Body of pancreas (tissue), 4 donors: Measurements from ENCODE around the gene HOXB6. TPM values are rescaled to one million over a fixed set of nuclear protein-coding genes. Genes with fewer than 3 reads are reported as not detected.

Experiments
- ATAC-seq: fragments of 150-250 bp; one replicate; pipeline ENCODE4 v1.9.1; 2016
- DNase-seq, 4 donors: peaks; one replicate each; pipeline ENCODE4 v3.0.0-alpha.2; 2019
- H3K27ac ChIP-seq, 4 donors: fragments of 200-600 bp; sonication (generic); 1 replicate in 3 of 4; 2 replicates in 1 of 4; pipeline versions ENCODE4 v1.5.1 to v1.6.1; 2016 to 2019; ENCODE audit warnings: mild to moderate bottlenecking in 1 of 4, mixed read lengths in 1 of 4, moderate library complexity in 1 of 4
- H3K27me3 ChIP-seq, 2 donors: fragments of 200-600 bp; sonication (generic); one replicate each; pipeline ENCODE4 v1.6.0; 2016; ENCODE audit warnings: mild to moderate bottlenecking in 1 of 2
- H3K36me3 ChIP-seq, 2 donors: fragments of 200-600 bp; sonication (generic); replicated peaks in 1 of 2; 2 replicates each; pipeline ENCODE4 v1.5.1; 2016; ENCODE audit warnings: low read depth in 2 of 2; ENCODE audit not compliant: insufficient read depth in 1 of 2
- H3K4me1 ChIP-seq: fragments of 200-600 bp; sonication (generic); one replicate; pipeline ENCODE4 v1.6.0; 2016
- H3K4me3 ChIP-seq, 2 donors: fragments of 200-600 bp; sonication (generic); 1 replicate in 1 of 2; 2 replicates in 1 of 2; pipeline ENCODE4 v1.5.1; 2016 to 2019
- H3K9me3 ChIP-seq, 3 donors: fragments of 200-600 bp; sonication (generic); 1 replicate in 2 of 3; 2 replicates in 1 of 3; pipeline ENCODE4 v1.5.1; 2016
- CTCF ChIP-seq, 7 experiments: fragments of 450-650 bp in 4 of 7; fragments of 200-600 bp in 3 of 7; sonication (generic) in 3 of 7; IDR thresholded peaks; one replicate each; pipeline ENCODE4 v1.5.1; 2016 to 2019; ENCODE audit warnings: antibody characterized with exemption in 7 of 7
- POLR2A ChIP-seq, 3 donors: fragments of 450-650 bp; IDR thresholded peaks; one replicate each; pipeline ENCODE4 v1.6.1; 2016; ENCODE audit warnings: antibody characterized with exemption in 3 of 3, mild to moderate bottlenecking in 2 of 3
- WGBS, 2 donors: methylation state at CpG; one replicate each; pipeline ENCODE4 v1.1.5; 2017; 5-methylcytosine and 5-hydroxymethylcytosine counted together
- intact Hi-C: fragments of 100-400 bp; cut with DNase I; formaldehyde crosslinking; loops from one replicate; pipeline ENCODE4 v1.15.1; 2023
- total RNA-seq, 2 donors: library from RNA; depleted of rRNA; stranded (reverse); fragments of >200 nt; gene quantifications; one replicate each; pipeline ENCODE4 v1.1.0, GENCODE V29; 2016

Gene HOXB6
- total RNA-seq, 2 donors from 2014 or later: 2.1 to 2.6 TPM

GRCh38 chr17:48611213-48611612 is 6.4 kb upstream of the HOXB6 start:
- Histone ChIP-seq H3K36me3 (no peaks in the 10 kb centered on the region), H3K27me3 (peaks cover 3 to 73% of the 10 kb centered on the region in 2 donors), H3K27ac (no peak overlapping the region), H3K9me3 (no peaks in the 10 kb centered on the region), H3K4me3 (no peak overlapping the region), H3K4me1 (peaks cover 34% of the 10 kb centered on the region)
- no peak for DNase-seq
- no peak for TF ChIP-seq POLR2A (IDR thresholded peaks at IDR 0.05)
- no peak for TF ChIP-seq CTCF (IDR thresholded peaks at IDR 0.05)
- no peak for ATAC-seq
- intact Hi-C loops: loop anchor here (10.0 kb wide), 1 partner anchor 276 kb away; no protein-coding TSS in a partner anchor
- WGBS, 2 donors: 6 to 17% methylated on average over 22 of the region's 22 CpGs

DNA sequence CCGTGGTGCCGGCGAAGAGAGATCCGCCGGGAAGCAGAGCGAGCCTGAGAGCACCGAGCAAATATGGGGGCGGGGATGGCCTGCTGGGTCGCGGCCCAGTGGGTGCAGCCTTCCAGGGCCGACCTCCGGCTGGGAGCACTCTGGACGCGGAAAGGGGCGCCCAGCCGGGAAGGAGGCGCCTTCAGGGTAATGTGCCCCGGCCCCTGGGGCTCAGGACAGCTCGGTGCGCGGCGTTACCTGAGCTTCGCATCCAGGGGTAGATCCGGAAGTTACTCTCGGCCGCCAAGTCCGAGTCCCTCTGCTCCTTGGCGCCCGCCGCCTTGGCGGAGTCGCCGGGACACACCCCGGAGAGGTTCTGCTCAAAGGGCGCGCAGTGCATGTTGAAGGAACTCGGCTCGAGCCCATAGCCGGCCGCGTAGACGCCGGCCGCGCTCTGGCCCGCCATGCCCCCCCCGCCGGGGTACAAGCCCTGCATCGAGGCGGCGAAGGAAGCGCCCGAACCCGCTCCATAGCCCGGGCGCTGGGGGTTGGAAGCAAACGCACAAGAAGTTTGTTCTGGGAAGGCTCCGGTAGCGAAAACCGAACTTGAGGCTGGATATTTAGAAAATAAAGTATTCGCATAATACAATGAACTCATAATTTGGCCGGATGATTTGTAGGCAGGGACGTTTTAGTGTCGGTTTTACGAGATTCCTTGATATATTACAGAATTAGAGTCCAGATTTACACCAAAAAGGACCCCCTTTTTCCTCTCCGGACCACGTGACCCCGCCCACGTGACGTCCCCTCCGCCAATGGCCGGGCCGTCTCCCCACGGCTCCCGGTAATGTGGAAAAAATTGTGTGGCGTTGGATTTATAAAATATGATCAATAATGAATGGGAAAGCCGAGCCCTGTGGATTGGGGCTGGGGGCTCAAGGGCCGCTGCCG is 5.8 kb upstream of the HOXB6 start, which contains the start of gene HOXB7:
TSS of gene HOXB7 (minus strand) at position 736 of the 930 bp plus-strand sequence. CDS start at position 637, 99 bp downstream.
- peak within 1 kb of the TSS in 2 of 4 donors; percentile 7 to 28 for H3K27ac ChIP-seq
- intact Hi-C loops: loop anchor here (10.0 kb wide), 1 partner anchor 276 kb away; no protein-coding TSS in a partner anchor

DNA sequence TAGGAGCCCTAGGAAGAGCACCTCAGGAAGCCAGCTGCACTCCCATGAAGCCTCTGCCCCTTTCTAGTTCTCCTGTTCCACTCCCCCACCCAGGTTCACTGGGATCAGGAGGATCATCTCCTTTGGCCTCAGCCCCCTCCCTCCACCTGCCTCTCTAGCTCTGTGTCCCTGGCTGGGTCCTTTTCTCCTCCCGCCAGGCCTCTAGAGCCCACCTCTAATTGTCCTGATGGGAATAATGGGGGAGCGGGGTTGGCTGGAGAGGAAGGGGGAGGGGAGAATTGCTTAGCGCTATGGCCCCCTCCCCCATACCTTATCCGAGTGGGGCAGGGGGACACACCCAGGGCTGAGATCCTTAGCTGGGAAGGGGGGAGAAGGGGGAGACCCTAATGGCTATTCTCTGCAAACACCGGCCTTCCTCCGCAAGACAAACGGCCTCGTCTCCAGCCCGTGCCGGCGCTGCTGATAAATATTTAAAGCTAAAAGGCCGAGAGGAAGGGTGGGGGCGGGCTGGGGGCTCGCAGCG is 5.0 kb upstream of the HOXB6 start:
- 5 to 9% methylated on average over 15 of the region's 15 CpGs for WGBS, 2 donors
- no peak for ATAC-seq
- H3K4me1 ChIP-seq: peaks cover 34% of the 10 kb centered on the region
- no peaks in the 10 kb centered on the region for H3K36me3 ChIP-seq
- intact Hi-C loops: loop anchor here (10.0 kb wide), 1 partner anchor 275 kb away; no protein-coding TSS in a partner anchor
- no peaks in the 10 kb centered on the region for H3K9me3 ChIP-seq
- TF ChIP-seq CTCF (IDR thresholded peaks at IDR 0.05) (no peak), POLR2A (IDR thresholded peaks at IDR 0.05) (no peak)
- H3K27ac ChIP-seq: no peak overlapping the region
- peak overlapping the region in 1 of 2 donors; percentile 36 for H3K4me3 ChIP-seq
- DNase-seq: no peak
- peaks cover 0 to 73% of the 10 kb centered on the region in 2 donors for H3K27me3 ChIP-seq

More for the DNA sequence above, 5.8 kb upstream of the HOXB6 start, which contains the start of gene HOXB7:
- 2 to 6% methylated on average over 46 to 71 of the region's 79 CpGs for WGBS, 2 donors
- Histone ChIP-seq H3K36me3 (no peaks in the 10 kb centered on the region), H3K4me1 (peaks cover 34% of the 10 kb centered on the region), H3K9me3 (no peaks in the 10 kb centered on the region), H3K4me3 (peak within 1 kb of the TSS in 1 of 2 donors; percentile 36), H3K27me3 (peaks cover 3 to 73% of the 10 kb centered on the region in 2 donors)
- TF ChIP-seq CTCF (IDR thresholded peaks at IDR 0.05): no peak
- TF ChIP-seq POLR2A (IDR thresholded peaks at IDR 0.05): no peak
- peak; percentile 62 for ATAC-seq
- DNase-seq: peak in 1 of 4 donors; percentile 41

DNA sequence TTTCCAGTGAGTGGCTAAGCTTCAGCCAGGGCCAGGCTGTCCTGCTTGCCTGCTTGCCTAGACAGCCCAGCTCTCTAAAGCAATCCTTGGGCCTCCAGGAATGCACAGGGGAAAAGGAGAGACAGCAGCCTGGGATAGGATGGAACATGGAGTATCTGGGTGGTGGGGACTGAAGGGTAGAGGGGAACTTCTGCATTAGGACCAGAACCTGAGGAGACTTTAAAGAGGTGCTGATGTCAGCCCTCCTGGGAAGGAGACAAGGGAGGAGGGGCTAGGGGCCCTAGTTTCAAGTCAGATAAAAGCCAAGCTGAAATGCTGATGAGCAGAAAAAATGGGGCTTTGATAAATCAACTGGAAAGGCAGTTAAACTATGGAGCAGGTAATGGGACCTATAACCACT is 4.2 kb upstream of the HOXB6 start:
- H3K4me3 ChIP-seq: no peak overlapping the region
- ATAC-seq (no peak), DNase-seq (no peak)
- intact Hi-C loops: no loop called here
- H3K27ac ChIP-seq: no peak overlapping the region
- no peak for TF ChIP-seq CTCF (IDR thresholded peaks at IDR 0.05)
- no peak for TF ChIP-seq POLR2A (IDR thresholded peaks at IDR 0.05)
- H3K36me3 ChIP-seq: no peaks in the 10 kb centered on the region
- H3K9me3 ChIP-seq: no peaks in the 10 kb centered on the region
- peaks cover 0 to 74% of the 10 kb centered on the region in 2 donors for H3K27me3 ChIP-seq
- peaks cover 30% of the 10 kb centered on the region for H3K4me1 ChIP-seq
